Astrocyte (in vitro differentiated cells and primary cell): ENCODE data around the gene TMEM273. TPM values are rescaled to one million over a fixed set of nuclear protein-coding genes. Genes with fewer than 3 reads are reported as not detected.

Source experiments
- DNase-seq: peaks from one replicate; pipeline ENCODE4 v3.0.0-alpha.2; 2010; ENCODE audit warnings: low read depth
- FAIRE-seq: peaks from 2 replicates; lab custom pipeline; 2011; peaks lifted over from hg19 to GRCh38; lab: Jason Lieb, UNC
- H2AFZ ChIP-seq: 2 replicates; pipeline ENCODE4 v1.6.0; 2012; ENCODE audit warnings: low read depth, low read length, inconsistent platforms
- H3K27ac ChIP-seq: 2 replicates; pipeline ENCODE4 v1.5.1; 2011; ENCODE audit warnings: low read depth, low read length, inconsistent platforms
- H3K27me3 ChIP-seq: 2 replicates; pipeline ENCODE4 v1.6.0; 2011; ENCODE audit warnings: low read length, inconsistent platforms; ENCODE audit not compliant: insufficient read depth
- H3K36me3 ChIP-seq: 2 replicates; pipeline ENCODE4 v1.5.1; 2011; ENCODE audit warnings: low read length, inconsistent platforms; ENCODE audit not compliant: insufficient read depth
- H3K4me1 ChIP-seq: 2 replicates; pipeline ENCODE4 v1.5.1; 2011; ENCODE audit warnings: low read length, inconsistent platforms; ENCODE audit not compliant: insufficient read depth
- H3K4me2 ChIP-seq: 2 replicates; pipeline ENCODE4 v1.6.0; 2012; ENCODE audit warnings: low read length, inconsistent platforms
- H3K4me3 ChIP-seq: 2 replicates; pipeline ENCODE4 v1.5.1; 2011; ENCODE audit warnings: low read depth, mild to moderate bottlenecking, low read length, inconsistent platforms; ENCODE audit not compliant: insufficient read depth
- H3K79me2 ChIP-seq: 2 replicates; pipeline ENCODE4 v1.6.0; 2012; ENCODE audit warnings: mild to moderate bottlenecking, low read length, inconsistent platforms; ENCODE audit not compliant: insufficient read depth
- H3K9ac ChIP-seq: 2 replicates; pipeline ENCODE4 v1.6.0; 2012; ENCODE audit warnings: mild to moderate bottlenecking, low read length, inconsistent platforms
- H3K9me3 ChIP-seq: 2 replicates; pipeline ENCODE4 v1.5.1; 2012; ENCODE audit warnings: low read depth, mild to moderate bottlenecking, low read length, inconsistent platforms; ENCODE audit not compliant: insufficient read depth
- H4K20me1 ChIP-seq: 2 replicates; pipeline ENCODE4 v1.6.0; 2012; ENCODE audit warnings: low read length, inconsistent platforms; ENCODE audit not compliant: insufficient read depth
- H3K27ac Mint-ChIP-seq: one replicate; pipeline ENCODE4 v1.8.0; 2021; ENCODE audit warnings: mild to moderate bottlenecking, mixed read lengths; ENCODE audit not compliant: unreplicated experiment
- H3K27me3 Mint-ChIP-seq: one replicate; pipeline ENCODE4 v1.8.0; 2021; ENCODE audit warnings: low read depth, mixed read lengths; ENCODE audit not compliant: unreplicated experiment
- H3K36me3 Mint-ChIP-seq: one replicate; pipeline ENCODE4 v1.8.0; 2021; ENCODE audit warnings: low read depth, mixed read lengths; ENCODE audit not compliant: unreplicated experiment
- H3K4me1 Mint-ChIP-seq: one replicate; pipeline ENCODE4 v1.8.0; 2021; ENCODE audit warnings: low read depth, mixed read lengths; ENCODE audit not compliant: unreplicated experiment
- H3K4me3 Mint-ChIP-seq: one replicate; pipeline ENCODE4 v1.8.0; 2021; ENCODE audit warnings: mild to moderate bottlenecking, moderate library complexity, mixed read lengths; ENCODE audit not compliant: unreplicated experiment
- H3K9me3 Mint-ChIP-seq: one replicate; pipeline ENCODE4 v1.8.0; 2021; ENCODE audit warnings: mild to moderate bottlenecking, mixed read lengths; ENCODE audit not compliant: unreplicated experiment
- EZH2 ChIP-seq: IDR thresholded peaks from 2 replicates; pipeline ENCODE4 v1.6.1; 2012; ENCODE audit warnings: mild to moderate bottlenecking, low read length, inconsistent platforms; ENCODE audit not compliant: insufficient read depth
- total RNA-seq: library from RNA; stranded (reverse); gene quantifications from 2 replicates; pipeline ENCODE4 v1.2.1, GENCODE V29; 2021
- TF ChIP-seq, protein P1 (sequence below): IDR thresholded peaks from 2 replicates; pipeline ENCODE4 v1.5.1; 2011; ENCODE audit warnings: low read depth, mild to moderate bottlenecking, inconsistent platforms, low read length, moderate library complexity; ENCODE audit not compliant: insufficient read depth

The TMEM273 gene
- total RNA-seq, 1 donor from 2014 or later = not detected

DNA sequence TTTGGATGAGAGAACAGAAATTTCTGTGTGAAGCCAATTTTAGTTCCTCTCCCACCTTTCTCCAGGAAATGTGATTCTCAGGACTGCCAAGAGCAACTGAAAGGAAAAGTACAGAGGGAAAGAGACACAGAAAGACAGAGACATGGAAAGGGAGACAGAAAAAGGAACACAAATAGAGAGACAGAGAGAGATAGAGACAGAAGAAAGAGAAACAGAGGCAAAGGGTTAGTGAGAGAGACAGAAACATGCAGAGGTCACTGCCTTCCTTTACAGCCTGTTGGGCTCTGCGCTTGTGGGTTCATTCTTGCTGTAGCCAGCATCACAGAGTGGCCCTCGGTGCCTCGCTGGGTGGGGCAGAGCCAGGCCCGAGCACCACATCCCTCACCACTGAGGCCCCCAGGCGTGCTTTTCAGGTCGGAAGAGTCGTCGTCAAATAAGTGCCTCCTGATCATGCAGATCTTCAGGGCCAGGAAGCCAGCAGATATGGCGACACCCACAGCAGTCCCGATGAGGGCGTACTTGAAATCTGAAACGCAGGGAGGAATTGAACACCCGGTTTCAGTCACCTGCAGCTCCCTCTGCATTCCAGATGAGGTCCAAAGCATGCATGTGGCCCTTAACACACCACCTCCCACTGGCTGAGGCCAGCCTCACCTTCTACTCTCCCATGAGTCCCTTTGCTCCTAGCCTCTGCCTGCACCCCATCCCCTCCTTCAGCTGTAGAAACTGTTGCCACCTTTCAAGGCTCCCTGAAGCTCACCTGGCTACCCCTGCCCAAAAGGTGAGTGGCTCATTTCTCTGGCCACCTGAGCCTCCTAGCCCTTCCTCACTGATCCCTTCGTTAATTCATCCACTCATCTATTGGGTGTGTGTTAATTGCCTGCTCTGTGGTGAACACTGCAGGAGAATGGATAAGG lies 21.4 kb downstream of the TMEM273 start:
- H3K4me1 Mint-ChIP-seq = peaks cover 2% of the 10 kb centered on the region
- no peak for FAIRE-seq
- DNase-seq = no peak
- peak overlapping the region; percentile 20 for H3K27ac Mint-ChIP-seq
- Histone ChIP-seq H3K27me3 (no peaks in the 10 kb centered on the region), H3K27ac (no peak overlapping the region), H3K79me2 (no peaks in the 10 kb centered on the region), H3K4me1 (peaks cover 11% of the 10 kb centered on the region), H2AFZ (no peak overlapping the region), H3K36me3 (no peaks in the 10 kb centered on the region), H3K4me2 (no peak overlapping the region), H3K9me3 (no peaks in the 10 kb centered on the region), H4K20me1 (no peaks in the 10 kb centered on the region), H3K4me3 (no peak overlapping the region), H3K9ac (no peak overlapping the region)
- H3K4me3 Mint-ChIP-seq = no peak overlapping the region
- H3K9me3 Mint-ChIP-seq = no peaks in the 10 kb centered on the region
- H3K27me3 Mint-ChIP-seq = peaks cover 38% of the 10 kb centered on the region
- TF ChIP-seq EZH2 = no peak
- TF ChIP-seq, protein P1, sequence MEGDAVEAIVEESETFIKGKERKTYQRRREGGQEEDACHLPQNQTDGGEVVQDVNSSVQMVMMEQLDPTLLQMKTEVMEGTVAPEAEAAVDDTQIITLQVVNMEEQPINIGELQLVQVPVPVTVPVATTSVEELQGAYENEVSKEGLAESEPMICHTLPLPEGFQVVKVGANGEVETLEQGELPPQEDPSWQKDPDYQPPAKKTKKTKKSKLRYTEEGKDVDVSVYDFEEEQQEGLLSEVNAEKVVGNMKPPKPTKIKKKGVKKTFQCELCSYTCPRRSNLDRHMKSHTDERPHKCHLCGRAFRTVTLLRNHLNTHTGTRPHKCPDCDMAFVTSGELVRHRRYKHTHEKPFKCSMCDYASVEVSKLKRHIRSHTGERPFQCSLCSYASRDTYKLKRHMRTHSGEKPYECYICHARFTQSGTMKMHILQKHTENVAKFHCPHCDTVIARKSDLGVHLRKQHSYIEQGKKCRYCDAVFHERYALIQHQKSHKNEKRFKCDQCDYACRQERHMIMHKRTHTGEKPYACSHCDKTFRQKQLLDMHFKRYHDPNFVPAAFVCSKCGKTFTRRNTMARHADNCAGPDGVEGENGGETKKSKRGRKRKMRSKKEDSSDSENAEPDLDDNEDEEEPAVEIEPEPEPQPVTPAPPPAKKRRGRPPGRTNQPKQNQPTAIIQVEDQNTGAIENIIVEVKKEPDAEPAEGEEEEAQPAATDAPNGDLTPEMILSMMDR = no peak
- no peaks in the 10 kb centered on the region for H3K36me3 Mint-ChIP-seq

GRCh38 chr10:49165821-49166483 lies 22.2 kb downstream of the TMEM273 start:
- no peak overlapping the region for H3K4me3 Mint-ChIP-seq
- no peak for FAIRE-seq
- no peak overlapping the region for H3K9ac ChIP-seq
- H2AFZ ChIP-seq = no peak overlapping the region
- H4K20me1 ChIP-seq = no peaks in the 10 kb centered on the region
- H3K27ac ChIP-seq = no peak overlapping the region
- no peaks in the 10 kb centered on the region for H3K9me3 ChIP-seq
- H3K27ac Mint-ChIP-seq = no peak overlapping the region
- no peak for DNase-seq
- H3K36me3 ChIP-seq = no peaks in the 10 kb centered on the region
- peaks cover 41% of the 10 kb centered on the region for H3K27me3 Mint-ChIP-seq
- H3K4me1 Mint-ChIP-seq = peaks cover 2% of the 10 kb centered on the region
- H3K9me3 Mint-ChIP-seq = no peaks in the 10 kb centered on the region
- TF ChIP-seq EZH2 = no peak
- TF ChIP-seq, protein P1 = no peak
- no peaks in the 10 kb centered on the region for H3K27me3 ChIP-seq
- H3K36me3 Mint-ChIP-seq = no peaks in the 10 kb centered on the region
- no peaks in the 10 kb centered on the region for H3K79me2 ChIP-seq
- H3K4me1 ChIP-seq = peaks cover 15% of the 10 kb centered on the region
- no peak overlapping the region for H3K4me2 ChIP-seq
- H3K4me3 ChIP-seq = no peak overlapping the region
